OCI-LY1 (cell line): ENCODE results near the gene ZBTB32.

Experiments
- EZH2 ChIP-seq: fragments of 200-600 bp; sonication (generic), shearing (Covaris generic); IDR thresholded peaks from 2 replicates; pipeline ENCODE4 v1.8.0; 2017; ENCODE audit warnings: borderline replicate concordance, mixed run types, mild to moderate bottlenecking, antibody characterized with exemption, low read length, moderate library complexity, mixed read lengths
- TF ChIP-seq, protein P1 (sequence below): fragments of 200-600 bp; sonication (generic), shearing (Covaris generic); IDR thresholded peaks from 2 replicates; pipeline ENCODE4 v1.5.1; 2017; ENCODE audit warnings: mild to moderate bottlenecking, antibody characterized with exemption, low read length, moderate library complexity, mixed read lengths

DNA sequence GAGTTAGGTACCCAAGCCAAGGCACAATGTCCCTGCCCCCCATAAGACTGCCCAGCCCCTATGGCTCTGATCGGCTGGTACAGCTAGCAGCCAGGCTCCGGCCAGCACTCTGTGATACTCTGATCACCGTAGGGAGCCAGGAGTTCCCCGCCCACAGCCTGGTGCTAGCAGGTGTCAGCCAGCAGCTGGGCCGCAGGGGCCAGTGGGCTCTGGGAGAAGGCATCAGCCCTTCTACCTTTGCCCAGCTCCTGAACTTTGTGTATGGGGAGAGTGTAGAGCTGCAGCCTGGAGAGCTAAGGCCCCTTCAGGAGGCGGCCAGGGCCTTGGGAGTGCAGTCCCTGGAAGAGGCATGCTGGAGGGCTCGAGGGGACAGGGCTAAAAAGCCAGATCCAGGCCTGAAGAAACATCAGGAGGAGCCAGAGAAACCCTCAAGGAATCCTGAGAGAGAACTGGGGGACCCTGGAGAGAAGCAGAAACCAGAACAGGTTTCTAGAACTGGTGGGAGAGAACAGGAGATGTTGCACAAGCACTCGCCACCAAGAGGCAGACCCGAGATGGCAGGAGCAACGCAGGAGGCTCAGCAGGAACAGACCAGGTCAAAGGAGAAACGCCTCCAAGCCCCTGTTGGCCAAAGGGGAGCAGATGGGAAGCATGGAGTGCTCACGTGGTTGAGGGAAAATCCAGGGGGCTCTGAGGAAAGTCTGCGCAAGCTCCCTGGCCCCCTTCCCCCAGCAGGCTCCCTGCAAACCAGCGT, 10.4 kb downstream of the ZBTB32 start:
- TF ChIP-seq EZH2: no peak
- TF ChIP-seq, protein P1, sequence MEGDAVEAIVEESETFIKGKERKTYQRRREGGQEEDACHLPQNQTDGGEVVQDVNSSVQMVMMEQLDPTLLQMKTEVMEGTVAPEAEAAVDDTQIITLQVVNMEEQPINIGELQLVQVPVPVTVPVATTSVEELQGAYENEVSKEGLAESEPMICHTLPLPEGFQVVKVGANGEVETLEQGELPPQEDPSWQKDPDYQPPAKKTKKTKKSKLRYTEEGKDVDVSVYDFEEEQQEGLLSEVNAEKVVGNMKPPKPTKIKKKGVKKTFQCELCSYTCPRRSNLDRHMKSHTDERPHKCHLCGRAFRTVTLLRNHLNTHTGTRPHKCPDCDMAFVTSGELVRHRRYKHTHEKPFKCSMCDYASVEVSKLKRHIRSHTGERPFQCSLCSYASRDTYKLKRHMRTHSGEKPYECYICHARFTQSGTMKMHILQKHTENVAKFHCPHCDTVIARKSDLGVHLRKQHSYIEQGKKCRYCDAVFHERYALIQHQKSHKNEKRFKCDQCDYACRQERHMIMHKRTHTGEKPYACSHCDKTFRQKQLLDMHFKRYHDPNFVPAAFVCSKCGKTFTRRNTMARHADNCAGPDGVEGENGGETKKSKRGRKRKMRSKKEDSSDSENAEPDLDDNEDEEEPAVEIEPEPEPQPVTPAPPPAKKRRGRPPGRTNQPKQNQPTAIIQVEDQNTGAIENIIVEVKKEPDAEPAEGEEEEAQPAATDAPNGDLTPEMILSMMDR: no peak
